HepG2 (cell line): ENCODE data around the gene ERO1A. TPM values are rescaled to one million over a fixed set of nuclear protein-coding genes. Genes with fewer than 3 reads are reported as not detected.

ENCODE experiments used
- ASH2L ChIP-seq: fragments of 300-600, 200-600 bp; sonication (generic); IDR thresholded peaks from 2 replicates; pipeline ENCODE4 v1.7.0; 2017; ENCODE audit warnings: low read depth, mild to moderate bottlenecking, moderate library complexity, mixed read lengths, low read length; ENCODE audit not compliant: insufficient read length
- CEBPB ChIP-seq: IDR thresholded peaks from 2 replicates; pipeline ENCODE4 v1.6.1; 2011; ENCODE audit warnings: low read depth, low read length, improper control_type of control experiment, borderline replicate concordance
- EP300 ChIP-seq, 3 experiments: sonication (generic) in 1 of 3; formaldehyde crosslinking in 1 of 3; IDR thresholded peaks; 2 replicates each; pipeline versions ENCODE4 v1.5.1 to v1.6.1; 2011 to 2020; ENCODE audit warnings: low read depth in 2 of 3, low read length in 2 of 3, borderline replicate concordance in 1 of 3, improper control_type of control experiment in 1 of 3, mild to moderate bottlenecking in 1 of 3, missing genetic modification reagents in 1 of 3, moderate library complexity in 1 of 3
- HINFP ChIP-seq: sonication (generic); formaldehyde crosslinking; IDR thresholded peaks from 2 replicates; pipeline ENCODE4 v1.4.0; 2020; ENCODE audit warnings: low read depth, mild to moderate bottlenecking, missing genetic modification reagents
- ISX ChIP-seq: sonication (generic); formaldehyde crosslinking; conservative IDR thresholded peaks from 2 replicates; pipeline ENCODE4 v1.5.0; 2020; ENCODE audit warnings: missing genetic modification reagents
- KDM5B ChIP-seq: sonication (generic); formaldehyde crosslinking; IDR thresholded peaks from 2 replicates; pipeline ENCODE4 v1.4.0; 2020; ENCODE audit warnings: missing genetic modification reagents, mild to moderate bottlenecking, borderline replicate concordance
- MAFF ChIP-seq: IDR thresholded peaks from 2 replicates; pipeline ENCODE4 v1.6.1; 2011; ENCODE audit warnings: low read depth, low read length, improper control_type of control experiment
- MXI1 ChIP-seq: IDR thresholded peaks from 3 replicates; pipeline ENCODE4 v1.6.1; 2012; ENCODE audit warnings: low read depth, low read length, inconsistent platforms, borderline replicate concordance
- PHF8 ChIP-seq: sonication (generic); formaldehyde crosslinking; IDR thresholded peaks from 2 replicates; pipeline ENCODE4 v1.5.0; 2020; ENCODE audit warnings: missing genetic modification reagents
- RBM22 ChIP-seq: fragments of 200-400 bp; formaldehyde crosslinking; optimal IDR thresholded peaks from 2 replicates; pipeline ENCODE3; 2017; ENCODE audit warnings: mild to moderate bottlenecking, low read length, moderate library complexity
- SUZ12 ChIP-seq: fragments of 150-350 bp; IDR thresholded peaks from 2 replicates; pipeline ENCODE4 v1.6.1; 2014; ENCODE audit warnings: low read depth, low read length
- TRAFD1 ChIP-seq: sonication (generic); formaldehyde crosslinking; IDR thresholded peaks from 2 replicates; pipeline ENCODE4 v1.5.1; 2020; ENCODE audit warnings: missing genetic modification reagents, mild to moderate bottlenecking, borderline replicate concordance
- ZNF646 ChIP-seq: sonication (generic); formaldehyde crosslinking; IDR thresholded peaks from 2 replicates; pipeline ENCODE4 v1.9.0; 2021; ENCODE audit warnings: mild to moderate bottlenecking, missing genetic modification reagents
- ZNF770 ChIP-seq: sonication (generic); formaldehyde crosslinking; IDR thresholded peaks from 2 replicates; pipeline ENCODE4 v1.5.0; 2020; ENCODE audit warnings: mild to moderate bottlenecking, missing genetic modification reagents
- ZNF773 ChIP-seq: sonication (generic); formaldehyde crosslinking; IDR thresholded peaks from 2 replicates; pipeline ENCODE4 v1.4.0; 2020; ENCODE audit warnings: missing genetic modification reagents, borderline replicate concordance
- ZNF777 ChIP-seq: sonication (generic); formaldehyde crosslinking; IDR thresholded peaks from 2 replicates; pipeline ENCODE4 v1.4.0; 2020; ENCODE audit warnings: missing genetic modification reagents
- polyA plus RNA-seq, 8 experiments: library from polyadenylated mRNA; depleted of rRNA in 3 of 8; stranded (reverse) in 7 of 8; unstranded in 1 of 8; fragments of >200 nt; fragmentation: Illumina TruSeq in 4 of 8; extraction: Trizol in 4 of 8; gene quantifications; 2 replicates each; pipeline versions ENCODE4 v1.2.1 to v1.2.3, GENCODE V29; 2011 to 2016; ENCODE audit warnings: low read depth in 4 of 8, missing spikeins in 1 of 8, mixed read lengths in 1 of 8; ENCODE audit not compliant: insufficient read depth in 1 of 8
- total RNA-seq, 5 experiments: library from RNA; depleted of rRNA; stranded (reverse); fragments of >200 nt; fragmentation: Illumina TruSeq; extraction: Trizol; gene quantifications; 2 replicates each; pipeline ENCODE4 v1.2.3, GENCODE V29; 2016; ENCODE audit warnings: low read depth in 1 of 5

Gene ERO1A
- total and polyA plus RNA-seq, 2 of the 13 experiments (the other 11 are each of a cell fraction or from before 2014, with no cell fraction given) = 60.3 to 137 TPM

- TF ChIP-seq TRAFD1 (CRISPR knock-in tag) = no peak
- TF ChIP-seq SUZ12 = no peak
- no peak for TF ChIP-seq ZNF646
- TF ChIP-seq ASH2L = no peak
- TF ChIP-seq ZNF773 (CRISPR knock-in tag) = no peak; the same call in 1 of the 2 replicates
- no peak for TF ChIP-seq HINFP
- TF ChIP-seq CEBPB = no peak
- TF ChIP-seq MXI1 = peak; percentile 84; the same call in 1 of the 3 replicates
- TF ChIP-seq KDM5B (CRISPR knock-in tag) = peak; percentile 74; the same call in 1 of the 2 replicates
- no peak for TF ChIP-seq ZNF770 (CRISPR knock-in tag)
- no peak for TF ChIP-seq MAFF
- peak; percentile 47; the same call in 1 of the 2 replicates for TF ChIP-seq ZNF777 (CRISPR knock-in tag)
- TF ChIP-seq EP300 (IDR thresholded peaks at IDR 0.05; ENCODE audit: low read depth in 2 of 2, low read length in 2 of 2) = no peak
- no peak for TF ChIP-seq EP300 (CRISPR knock-in tag; IDR thresholded peaks at IDR 0.05; ENCODE audit: borderline replicate concordance)
- TF ChIP-seq PHF8 (CRISPR knock-in tag) = peak; percentile 82
- no peak for TF ChIP-seq RBM22
- TF ChIP-seq ISX (CRISPR knock-in tag) = no peak
Measured at GRCh38 chr14:52729925-52730708, 34.8 kb upstream of the ERO1A start, which contains the start of gene STYX (continued).
